Measurements from ENCODE around the gene GNA12.

DNA sequence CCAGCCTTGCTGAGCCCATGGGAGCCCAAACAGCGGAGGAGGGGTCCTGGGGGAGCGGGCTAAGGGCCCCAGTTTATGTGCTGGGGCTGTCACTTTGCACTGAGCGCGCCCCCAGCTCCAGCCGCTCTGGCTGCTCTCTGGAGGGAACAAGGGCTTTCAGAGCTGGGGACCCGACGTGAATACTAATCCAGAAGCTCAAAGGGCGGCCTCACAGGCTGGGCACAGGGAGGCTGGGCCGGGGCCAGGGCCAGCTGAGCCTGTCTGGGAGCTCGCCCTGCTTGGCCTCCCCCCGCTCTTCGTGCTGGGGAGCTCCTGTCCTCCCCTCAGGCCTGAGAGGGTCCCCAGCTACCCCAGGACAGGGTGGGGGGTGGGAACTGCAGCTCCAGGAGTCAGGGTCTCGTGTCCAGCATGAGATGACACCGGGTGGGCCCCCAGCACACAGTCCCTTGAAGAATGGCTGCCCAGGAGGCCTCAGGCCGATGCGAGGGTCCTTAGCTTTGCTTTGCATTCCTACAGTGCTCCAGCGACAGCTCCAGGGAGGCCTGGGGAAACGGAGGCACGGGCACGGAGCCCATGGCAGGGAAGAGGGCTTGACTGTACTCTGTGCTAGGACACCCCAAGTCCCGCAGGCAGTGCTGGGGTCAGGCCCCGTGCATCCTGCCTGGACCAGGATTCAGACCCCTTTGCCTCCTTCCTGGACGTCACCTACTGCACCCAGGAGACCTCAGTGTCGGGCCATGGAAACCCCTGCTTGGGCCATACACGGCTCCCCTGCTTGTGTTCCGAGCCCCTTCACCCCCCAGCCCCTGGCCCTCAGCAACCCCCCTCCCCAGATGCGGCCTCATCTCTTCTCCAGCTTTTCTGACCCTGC is 161.9 kb downstream of the GNA12 start:
- TF ChIP-seq, protein P1, sequence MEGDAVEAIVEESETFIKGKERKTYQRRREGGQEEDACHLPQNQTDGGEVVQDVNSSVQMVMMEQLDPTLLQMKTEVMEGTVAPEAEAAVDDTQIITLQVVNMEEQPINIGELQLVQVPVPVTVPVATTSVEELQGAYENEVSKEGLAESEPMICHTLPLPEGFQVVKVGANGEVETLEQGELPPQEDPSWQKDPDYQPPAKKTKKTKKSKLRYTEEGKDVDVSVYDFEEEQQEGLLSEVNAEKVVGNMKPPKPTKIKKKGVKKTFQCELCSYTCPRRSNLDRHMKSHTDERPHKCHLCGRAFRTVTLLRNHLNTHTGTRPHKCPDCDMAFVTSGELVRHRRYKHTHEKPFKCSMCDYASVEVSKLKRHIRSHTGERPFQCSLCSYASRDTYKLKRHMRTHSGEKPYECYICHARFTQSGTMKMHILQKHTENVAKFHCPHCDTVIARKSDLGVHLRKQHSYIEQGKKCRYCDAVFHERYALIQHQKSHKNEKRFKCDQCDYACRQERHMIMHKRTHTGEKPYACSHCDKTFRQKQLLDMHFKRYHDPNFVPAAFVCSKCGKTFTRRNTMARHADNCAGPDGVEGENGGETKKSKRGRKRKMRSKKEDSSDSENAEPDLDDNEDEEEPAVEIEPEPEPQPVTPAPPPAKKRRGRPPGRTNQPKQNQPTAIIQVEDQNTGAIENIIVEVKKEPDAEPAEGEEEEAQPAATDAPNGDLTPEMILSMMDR (IDR thresholded peaks at IDR 0.05 in 8 of 11, conservative IDR thresholded peaks at IDR 0.05 in 3 of 11): no peak
- TF ChIP-seq POLR2A (IDR thresholded peaks at IDR 0.05): no peak

Data from spleen (tissue), 7 donors.